ENCODE data around the gene FOXP1.

FOXP1 gene

DNA sequence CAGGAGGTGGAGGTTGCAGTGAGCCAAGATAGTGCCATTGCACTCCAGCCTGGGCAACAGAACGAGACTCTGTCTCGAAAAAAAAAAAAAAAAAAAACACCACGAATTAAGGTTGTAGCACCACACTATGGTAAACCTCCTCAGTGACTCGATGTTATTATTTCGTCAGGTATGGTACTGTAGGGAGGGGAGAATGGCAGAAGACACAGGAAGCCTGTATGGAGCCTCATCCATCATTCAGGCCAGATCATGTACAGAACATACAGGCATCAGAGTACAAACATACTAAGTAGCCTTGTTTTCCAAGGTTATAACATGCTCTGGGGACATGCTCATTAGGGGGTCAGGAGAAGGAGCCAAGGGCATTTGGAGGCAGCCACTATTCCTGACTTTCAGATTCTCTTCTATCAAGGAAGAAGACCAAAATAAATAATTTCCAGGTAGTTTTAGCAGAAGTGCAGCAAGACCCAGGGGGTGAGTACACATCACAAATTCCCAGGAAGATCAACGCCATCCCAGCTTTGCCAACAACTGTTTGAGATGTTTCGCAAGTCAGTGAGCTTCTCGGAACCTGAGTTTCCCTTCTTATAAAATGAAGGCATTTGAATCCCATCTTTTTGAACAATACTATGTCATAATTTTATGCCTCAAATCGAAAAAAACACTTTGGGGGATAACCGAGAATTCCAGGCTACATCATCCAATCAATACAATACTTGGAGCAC, 79.8 kb downstream of the FOXP1 start:
- peak; percentile 28 for DNase-seq

DNA sequence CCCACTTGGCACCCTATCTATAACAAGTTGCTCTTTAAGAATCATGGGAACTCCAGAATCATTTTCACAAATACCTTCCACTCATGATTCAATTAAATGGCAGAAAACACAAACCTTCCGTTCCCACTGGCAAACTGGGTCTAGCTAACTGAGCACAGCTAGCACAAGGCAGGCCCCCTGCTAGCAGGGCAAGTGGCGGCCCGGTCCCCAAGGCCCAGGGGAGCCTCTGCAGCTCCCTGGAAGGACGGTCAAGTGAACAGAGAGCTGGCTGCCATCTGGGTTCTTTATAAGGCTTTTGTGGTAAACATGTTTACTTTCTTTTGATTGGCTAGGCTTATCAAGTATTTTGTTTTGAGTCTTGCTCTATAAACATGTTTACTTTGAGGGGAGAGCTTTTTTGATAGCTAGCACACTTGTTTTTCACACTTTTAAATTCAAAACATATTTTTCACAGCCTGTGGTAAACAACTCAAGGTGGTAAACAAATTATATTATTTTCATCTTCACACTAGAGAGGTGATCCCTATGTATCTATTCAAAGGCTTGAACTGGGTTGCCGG, 81.4 kb downstream of the FOXP1 start:
- DNase-seq = no peak

DNA sequence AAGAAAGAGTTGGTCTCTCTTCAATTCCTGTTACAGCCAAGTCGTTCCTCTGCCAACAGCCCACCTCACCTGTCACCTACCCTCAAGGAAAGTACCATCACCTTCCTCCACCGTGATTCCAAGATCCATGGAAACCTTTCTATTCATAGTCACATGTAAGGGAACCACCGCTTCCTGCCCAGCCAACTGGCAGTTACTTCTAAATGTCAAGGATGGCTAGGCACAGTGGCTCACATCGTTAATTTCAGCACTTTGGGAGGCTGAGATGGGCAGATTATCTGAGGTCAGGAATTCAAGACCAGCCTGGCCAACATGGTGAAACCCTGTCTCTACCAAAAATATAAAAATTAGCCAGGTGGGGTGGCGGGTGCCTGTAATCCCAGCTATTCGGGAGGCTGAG, 82.8 kb downstream of the FOXP1 start:
- no peak for DNase-seq

DNA sequence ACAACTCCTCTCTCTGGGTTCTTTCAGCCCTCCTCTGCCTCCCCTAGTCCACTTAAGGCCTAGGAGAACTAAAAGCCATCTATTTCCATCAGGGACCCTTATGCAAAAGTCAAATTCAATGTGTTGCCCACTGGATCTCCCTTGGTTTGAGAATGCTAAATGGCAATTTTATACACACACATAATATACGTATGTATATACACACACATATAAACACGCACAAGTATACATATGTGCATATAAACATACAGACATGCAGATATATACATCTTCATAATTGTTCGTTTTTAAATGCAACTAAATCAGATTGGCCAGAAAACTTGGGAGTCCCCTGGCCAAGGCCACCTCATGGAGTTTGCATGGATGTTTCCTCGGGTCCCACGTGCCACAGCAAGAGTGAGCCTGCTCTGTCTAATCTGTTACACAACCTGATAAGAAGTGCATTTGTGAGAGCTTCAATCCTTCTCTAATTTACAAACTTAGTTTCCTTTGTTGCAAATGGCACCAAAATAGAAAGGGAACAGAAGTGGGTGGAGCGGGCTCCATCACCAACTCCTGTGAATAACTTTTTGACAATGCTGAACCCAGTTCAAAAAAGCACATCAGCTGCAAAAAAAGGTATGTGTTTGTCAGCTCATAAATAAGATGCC, 84.2 kb downstream of the FOXP1 start:
- no peak for DNase-seq

DNA sequence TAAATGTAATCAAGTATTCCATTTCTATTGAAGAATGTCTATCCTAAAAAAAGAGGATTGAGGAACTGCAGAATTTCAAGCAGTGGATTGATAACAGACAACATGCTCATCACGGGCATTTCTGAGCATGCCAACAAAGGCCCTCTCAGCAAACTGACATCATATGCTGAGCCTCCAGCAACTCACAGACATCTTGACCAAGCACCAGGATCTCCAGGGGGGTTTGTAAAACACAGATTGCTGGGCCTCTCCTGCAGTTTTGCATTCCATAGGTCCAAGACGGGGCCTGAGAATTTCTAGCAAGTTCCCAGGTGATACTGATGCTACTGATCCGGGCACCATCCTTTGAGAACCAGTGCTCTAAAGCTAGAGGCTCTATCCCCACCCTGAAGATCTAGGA, 85.0 kb downstream of the FOXP1 start:
- DNase-seq = no peak

DNA sequence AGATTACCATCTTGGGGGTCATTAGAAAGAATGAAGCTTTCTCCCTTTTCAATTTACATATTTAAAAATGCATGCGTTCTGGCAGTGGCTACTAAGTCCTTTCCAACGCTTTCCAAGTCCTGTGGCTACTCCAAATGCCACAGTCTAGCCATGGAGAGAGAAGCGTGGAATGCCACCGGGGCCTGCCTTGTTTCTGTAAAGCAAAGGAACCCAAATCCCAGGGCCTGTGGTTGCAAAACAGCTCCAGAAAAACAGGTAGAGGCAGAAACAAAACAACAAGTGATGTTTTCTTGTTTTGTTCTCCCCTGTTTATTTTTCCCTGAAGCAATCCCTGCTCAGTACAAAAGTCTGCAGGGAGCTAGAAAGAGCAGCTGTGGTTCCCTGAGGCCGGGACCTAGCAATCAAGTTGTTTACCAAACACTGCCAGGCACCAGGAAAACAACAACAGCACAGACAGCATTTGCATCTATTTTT, 85.5 kb downstream of the FOXP1 start:
- peak; percentile 48 for DNase-seq

DNA sequence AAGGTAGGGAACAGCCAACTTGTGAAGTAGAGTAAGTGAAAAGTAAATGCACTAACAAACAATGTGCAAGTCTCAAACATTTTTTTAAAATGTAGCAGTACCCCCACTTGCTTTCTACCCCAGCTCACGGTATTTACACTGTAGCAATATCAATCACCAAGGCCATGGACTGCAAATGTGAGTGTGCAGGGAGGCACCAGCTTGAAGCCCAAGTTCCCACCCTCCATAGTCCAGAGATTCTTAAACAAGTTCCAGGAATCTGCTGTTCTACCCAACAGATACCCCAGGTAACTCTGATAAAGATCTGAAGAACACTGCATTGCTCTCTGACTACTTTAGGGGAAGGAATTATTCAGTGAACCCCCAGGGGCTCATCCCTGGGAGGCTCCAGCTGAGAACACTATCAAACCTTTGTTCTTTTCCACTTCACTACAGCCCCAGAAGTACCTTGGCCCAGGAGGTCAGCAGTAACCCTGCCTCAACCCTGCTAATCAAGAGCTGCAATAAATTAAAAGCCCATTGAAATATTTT, 86.1 kb downstream of the FOXP1 start:
- no peak for DNase-seq

DNA sequence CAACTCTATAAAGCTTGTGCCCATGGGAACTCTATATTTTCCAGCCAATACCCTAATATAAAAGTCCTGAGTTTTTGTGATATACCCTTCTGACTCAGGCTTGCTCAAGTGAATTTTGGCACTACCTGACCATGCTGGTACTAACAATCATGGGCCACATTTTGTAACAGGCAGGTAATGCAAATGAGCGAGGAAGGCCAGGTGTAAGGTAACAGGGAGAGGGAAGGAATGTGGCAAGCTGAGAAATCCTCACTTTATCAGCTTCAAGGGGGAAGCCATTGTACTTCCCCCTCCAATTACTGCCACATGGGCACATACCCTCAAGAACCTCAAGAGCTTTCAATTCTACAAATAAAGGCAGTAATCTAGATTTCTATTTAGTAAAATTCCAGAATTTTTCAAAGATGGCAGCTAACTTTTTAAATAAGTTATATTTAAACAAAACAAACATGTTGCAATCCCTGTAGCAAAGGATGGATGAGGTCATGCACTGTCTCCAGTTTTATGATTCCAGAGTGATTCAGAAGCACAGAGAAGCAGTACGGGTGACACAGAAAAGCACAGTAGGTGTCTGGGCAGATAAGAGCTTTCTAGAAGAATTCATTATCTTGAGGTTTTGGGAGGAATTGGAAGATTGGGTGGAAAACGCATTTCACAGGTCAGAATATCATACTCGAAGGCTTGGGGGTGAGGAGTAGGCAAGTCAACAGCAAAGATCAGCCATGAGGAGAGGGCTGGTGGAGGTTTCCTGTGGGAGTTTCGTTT, 87.6 kb downstream of the FOXP1 start:
- peak; percentile 88 for DNase-seq

DNA sequence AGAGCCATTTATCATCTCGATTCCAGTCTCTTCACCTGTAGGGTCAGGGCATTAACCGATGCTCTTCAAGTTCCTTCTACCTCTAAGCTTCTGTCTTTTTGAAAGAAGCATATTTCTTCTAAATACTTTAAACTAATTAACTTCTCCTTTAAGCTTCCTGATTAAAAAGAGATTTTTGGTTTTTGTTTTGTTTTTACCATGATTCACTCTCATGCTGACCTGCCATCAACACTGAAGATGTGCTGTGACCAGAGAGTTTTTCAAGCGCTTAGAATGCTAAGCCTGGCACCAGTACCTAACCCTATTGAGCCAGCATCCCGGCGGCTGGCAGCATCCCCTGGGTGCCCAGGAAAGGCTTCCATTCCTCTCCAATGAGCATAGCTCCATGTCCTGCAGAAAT, 89.3 kb downstream of the FOXP1 start:
- no peak for DNase-seq

DNA sequence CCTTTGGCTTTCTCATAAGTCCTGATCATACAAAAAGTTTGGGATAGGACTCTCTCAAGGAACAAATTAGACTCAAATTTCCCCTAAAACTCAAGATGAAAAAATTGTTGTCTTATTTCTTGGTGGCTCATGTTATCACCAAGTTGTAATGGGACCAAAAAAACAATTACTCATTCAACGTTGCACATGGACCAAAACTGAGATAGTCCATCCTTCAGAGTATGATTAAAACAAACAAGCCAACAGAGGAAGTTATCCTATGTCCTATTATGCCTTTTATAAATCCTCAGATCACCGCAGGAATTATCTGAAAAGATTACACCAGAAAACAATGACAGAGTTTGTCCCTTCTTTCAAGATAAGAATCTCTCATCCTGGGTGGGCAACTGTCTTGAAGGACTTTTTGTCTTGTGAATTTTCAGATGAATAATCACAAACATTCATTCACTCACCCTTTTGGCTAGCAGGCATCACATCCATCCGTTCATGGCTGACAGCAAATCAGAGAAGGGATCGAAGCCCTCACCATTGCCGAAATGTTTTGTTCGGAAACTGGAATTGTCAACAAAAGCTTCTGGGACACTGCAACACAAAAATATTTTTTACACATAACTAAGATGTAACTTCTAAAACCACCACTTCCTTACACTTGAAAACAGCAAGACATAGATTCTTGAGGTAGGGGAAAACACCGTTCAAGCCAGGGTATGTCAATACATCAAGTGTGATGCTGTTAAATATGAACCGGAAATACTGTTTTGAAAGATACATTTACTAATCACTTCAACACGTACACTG, 90.4 kb downstream of the FOXP1 start:
- no peak for DNase-seq

DNA sequence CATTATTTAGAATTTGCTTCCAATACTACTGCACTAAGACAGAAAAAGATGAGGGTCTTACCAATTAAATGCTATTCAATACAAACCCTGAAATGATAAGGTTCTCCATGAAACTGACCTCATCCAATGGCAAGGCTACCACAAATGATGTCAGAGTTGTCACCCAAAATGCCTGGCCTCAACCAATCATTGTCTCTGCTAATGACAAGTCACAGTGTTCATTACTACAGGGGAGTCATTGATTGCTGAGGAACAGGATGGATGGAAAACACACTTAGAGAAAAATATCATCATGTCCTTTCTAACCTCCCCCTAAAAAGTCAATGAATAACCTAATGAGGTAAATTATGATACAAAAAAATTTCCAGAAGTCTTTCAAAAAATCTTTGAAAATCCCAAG, 91.0 kb downstream of the FOXP1 start:
- no peak for DNase-seq

DNA sequence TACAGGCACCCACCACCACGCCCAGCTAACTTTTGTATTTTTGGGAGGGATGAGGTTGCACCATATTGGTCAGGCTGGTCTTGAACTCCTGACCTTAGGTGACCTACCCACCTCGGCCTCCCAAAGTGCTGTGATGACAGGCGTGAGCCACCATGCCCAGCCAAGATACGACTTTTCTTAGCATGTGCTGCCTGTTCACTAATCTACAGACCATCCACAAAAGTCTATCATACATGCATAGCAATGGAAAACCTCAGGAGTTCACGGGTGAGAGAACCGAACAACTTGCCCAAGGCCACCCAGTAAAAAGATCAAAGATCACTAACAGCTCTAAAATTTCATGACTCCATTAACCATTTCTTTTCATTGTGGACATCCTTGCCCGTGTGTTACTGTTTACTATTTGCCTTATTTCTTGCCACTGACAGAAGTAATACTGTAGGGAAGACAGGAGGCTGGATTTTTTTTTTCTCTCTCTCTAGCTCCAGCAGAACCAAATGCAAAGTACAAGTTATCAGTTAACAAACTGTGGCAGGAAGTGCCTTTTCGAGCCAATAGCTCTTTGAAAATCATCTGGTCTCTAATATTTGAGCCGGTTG, 92.3 kb downstream of the FOXP1 start:
- no peak for DNase-seq

DNA sequence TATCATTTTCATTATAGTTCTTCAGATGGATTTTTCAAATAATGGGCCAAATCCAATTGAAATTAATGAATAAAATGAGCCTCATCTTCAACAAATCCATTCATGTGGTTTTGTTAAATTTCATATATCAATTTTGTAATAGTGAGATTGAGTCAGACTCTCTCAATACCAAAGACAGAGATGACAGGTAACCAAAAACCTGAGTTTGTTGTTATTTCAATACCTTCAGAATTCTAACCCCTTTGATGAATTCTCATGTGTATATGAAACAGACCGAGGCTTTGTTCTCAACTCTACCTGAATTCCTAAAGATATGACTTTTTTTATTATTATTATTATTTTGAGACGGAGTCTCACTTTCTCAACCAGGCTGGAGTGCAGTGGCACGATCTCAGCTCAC, 92.8 kb downstream of the FOXP1 start:
- DNase-seq = no peak

DNA sequence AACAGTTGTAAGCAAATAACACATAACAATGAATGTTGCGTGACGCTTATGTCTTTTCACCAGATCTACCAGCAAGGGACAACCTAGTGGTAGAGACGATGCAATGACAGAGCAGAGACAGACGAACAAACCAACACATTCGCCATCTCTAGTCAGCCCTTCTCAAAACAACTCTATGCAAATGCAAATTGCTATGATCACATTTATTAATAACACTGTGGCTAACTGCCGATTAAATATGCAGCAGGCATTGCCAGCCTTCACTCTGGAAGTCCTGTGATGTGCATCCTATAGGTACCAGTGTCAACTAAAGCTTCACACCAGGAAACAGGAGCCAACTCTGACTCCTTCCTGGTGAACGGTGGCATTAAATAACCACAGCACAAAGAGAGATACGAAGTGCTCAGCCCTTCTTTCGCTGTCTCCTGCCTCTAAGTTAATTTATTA, 94.2 kb downstream of the FOXP1 start:
- no peak for DNase-seq

DNA sequence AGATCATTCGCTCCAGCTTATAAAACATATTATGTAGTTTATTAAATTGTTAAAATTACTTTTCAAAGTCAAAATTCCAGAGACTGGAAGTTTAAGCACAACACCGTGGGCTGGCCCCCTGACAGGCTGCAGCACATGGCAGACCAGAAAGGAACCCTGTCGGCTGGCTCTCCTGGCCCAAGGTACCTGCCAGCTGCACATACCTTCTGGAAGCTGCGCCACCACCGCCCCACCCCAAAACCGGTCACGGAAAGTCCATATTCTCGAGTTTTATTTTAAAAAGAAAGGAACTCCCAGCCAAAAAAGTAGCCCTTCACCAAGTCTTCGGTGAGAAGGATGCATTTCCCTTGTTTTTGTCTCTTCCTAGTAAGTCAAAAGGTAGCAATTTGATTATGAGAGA, 94.6 kb downstream of the FOXP1 start:
- no peak for DNase-seq

DNA sequence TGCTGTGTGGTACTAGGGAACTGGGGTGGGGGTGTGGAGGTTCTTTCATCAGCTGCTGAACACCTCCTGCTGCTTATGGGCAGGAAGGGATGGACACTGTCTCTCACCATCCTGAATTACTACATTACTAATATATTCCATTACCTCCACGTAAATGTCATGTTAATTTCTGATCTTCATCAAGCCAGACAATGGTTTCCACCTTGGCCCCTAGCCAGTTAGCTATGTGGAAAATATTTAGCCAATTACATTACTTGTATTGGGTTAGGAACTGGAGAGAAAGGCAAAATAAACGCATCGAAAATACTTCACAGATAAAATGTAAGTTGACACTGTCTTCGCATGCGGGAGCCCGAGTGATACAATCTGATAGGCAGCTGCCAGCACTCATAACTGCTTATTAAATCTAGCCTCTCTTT, 95.1 kb downstream of the FOXP1 start:
- DNase-seq = no peak

DNA sequence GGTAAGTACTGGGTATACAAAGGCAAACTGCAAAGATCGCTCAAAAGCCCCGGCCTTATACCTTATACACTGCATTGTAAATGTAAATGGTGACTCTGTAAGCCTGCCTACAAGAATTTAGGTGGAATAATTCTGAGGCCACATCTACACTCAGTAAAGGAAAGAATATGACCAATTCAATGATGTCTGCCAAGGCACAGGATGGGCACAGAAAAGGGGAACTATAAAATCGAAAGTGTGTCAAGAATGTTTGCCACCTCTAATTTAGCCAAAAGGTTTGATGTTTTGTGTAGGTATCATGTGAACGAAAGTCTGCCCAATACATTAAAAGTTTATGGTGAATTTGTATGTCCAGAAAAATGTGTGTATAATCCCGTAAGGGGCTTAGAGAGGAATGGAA, 96.1 kb downstream of the FOXP1 start:
- DNase-seq = no peak

DNA sequence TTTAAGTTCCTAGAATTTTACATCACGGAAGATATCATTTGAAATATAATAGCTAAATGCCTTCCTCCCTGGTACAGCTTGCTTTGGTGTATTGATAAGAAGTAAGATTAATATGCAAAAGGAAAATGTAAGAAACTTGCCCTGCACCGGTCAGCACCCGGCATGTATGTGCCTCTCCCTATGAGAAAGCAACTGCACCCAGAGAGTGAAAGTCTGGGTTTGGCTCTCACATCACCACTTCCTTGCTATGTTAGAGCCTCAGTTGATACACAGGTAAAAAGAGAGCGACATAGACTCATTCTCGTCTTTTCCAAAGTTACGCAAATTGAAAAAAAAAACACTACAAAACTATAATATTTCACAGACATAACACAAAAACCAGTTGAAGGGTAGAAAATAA, 96.7 kb downstream of the FOXP1 start:
- DNase-seq = no peak

DNA sequence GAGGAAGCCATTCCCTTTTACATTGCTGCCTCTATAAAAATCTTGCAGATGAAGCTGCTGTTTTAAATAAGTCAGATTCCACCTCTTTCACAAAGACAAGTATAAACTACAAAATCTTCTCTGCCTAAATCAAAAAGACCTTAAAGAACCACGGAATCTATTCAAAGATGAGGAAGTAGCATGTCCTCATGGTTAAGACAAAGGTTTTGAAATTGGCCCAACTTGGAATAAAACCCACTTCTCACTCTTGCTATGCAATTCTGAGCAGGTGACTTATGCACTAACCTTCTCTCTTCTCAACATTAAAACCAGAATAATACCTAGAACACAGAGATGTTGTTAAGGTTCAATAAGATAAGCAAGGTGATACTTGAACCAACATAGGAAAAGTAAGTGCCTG, 97.6 kb downstream of the FOXP1 start:
- DNase-seq = no peak

DNA sequence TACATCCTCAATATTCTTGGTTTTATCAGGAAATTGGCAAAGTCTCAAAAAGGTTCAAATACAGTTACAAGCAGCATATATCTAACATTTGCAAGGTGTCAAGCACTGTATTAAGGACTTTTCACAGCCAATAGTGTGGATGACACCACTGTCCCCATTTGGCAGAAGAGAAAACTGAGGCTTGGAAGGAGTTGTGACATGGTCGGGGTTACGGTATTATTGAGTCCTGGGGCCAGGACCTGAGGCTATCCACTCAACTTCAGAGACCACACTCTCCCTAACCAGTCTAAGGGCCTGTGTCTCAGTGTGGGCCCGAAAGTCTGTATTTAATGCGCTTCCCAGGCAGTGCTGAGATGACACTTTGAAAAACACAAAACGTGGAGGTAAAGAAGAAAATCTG, 99.1 kb downstream of the FOXP1 start:
- DNase-seq = no peak

DNA sequence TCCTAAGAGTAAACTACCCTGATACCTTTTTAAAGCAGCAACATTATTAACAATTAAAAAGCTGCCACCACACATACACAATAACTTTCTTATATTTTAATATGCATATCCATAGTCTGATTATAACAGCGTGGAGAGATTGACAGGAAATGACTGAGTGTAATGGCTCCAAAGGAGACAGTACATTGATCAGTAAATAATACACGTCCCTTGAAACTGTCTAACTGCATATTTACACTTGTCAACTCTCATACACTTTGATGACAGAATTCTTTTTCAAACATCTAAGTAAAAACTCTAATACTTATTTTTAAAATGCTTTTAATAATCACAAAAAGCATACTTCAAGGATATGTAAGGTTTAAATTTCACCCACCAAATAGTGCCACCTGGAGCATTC, 99.5 kb downstream of the FOXP1 start:
- no peak for DNase-seq

DNA sequence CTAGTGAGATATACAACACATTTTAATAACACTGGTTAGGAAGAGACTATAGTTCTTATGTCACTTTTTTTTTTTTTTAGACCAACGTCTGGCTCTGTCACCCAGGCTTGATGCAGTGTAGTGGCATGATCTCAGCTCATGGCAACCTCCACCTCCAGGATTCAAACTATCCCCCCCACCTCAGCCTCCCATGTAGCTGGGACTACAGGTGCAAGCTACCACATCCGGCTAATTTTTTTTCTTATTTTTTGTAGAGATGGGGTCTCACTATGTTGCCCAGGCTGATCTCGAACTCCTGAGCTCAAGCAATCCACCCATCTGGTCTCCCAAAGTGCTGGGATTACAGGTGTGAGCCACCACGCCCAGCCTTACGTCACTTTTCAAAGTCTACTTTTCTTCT, 100.8 kb downstream of the FOXP1 start:
- no peak for DNase-seq
